Ishikawa (cell line): ENCODE results near the gene NDUFB6.

Experiments used
- CEBPB ChIP-seq: IDR thresholded peaks from 2 replicates; pipeline ENCODE4 v1.6.1; 2012
- CREB1 ChIP-seq: IDR thresholded peaks from 2 replicates; pipeline ENCODE4 v1.6.1; 2012; ENCODE audit warnings: low read depth
- EGR1 ChIP-seq: IDR thresholded peaks from 2 replicates; pipeline ENCODE4 v1.6.1; 2012
- EP300 ChIP-seq: IDR thresholded peaks from 2 replicates; pipeline ENCODE4 v1.6.1; 2012; ENCODE audit warnings: borderline replicate concordance
- FOXM1 ChIP-seq: IDR thresholded peaks from 2 replicates; pipeline ENCODE4 v1.6.1; 2012; ENCODE audit warnings: low read depth, borderline replicate concordance
- MAX ChIP-seq: IDR thresholded peaks from 2 replicates; pipeline ENCODE4 v1.6.1; 2012
- NFIC ChIP-seq: IDR thresholded peaks from 2 replicates; pipeline ENCODE4 v1.6.1; 2012
- RAD21 ChIP-seq: IDR thresholded peaks from 2 replicates; pipeline ENCODE4 v1.6.1; 2012; ENCODE audit warnings: low read depth
- REST ChIP-seq: IDR thresholded peaks from 2 replicates; pipeline ENCODE4 v1.6.1; 2012; ENCODE audit warnings: low read depth, mild to moderate bottlenecking
- TAF1 ChIP-seq: IDR thresholded peaks from 2 replicates; pipeline ENCODE4 v1.6.1; 2012; ENCODE audit warnings: low read depth, mild to moderate bottlenecking
- TCF12 ChIP-seq: IDR thresholded peaks from 2 replicates; pipeline ENCODE4 v1.6.1; 2012; ENCODE audit warnings: low read depth
- TEAD4 ChIP-seq: IDR thresholded peaks from 2 replicates; pipeline ENCODE4 v1.6.1; 2012
- USF1 ChIP-seq: IDR thresholded peaks from 2 replicates; pipeline ENCODE4 v1.6.1; 2012
- YY1 ChIP-seq: IDR thresholded peaks from 2 replicates; pipeline ENCODE4 v1.6.1; 2012; ENCODE audit warnings: low read depth
- ZBTB7A ChIP-seq: IDR thresholded peaks from 2 replicates; pipeline ENCODE4 v1.6.1; 2012; ENCODE audit warnings: low read depth

The NDUFB6 gene

GRCh38 chr9:32574858-32575257, 1.9 kb upstream of the NDUFB6 start:
- TF ChIP-seq CREB1 (no peak), TAF1 (no peak), ZBTB7A (no peak), USF1 (no peak), TCF12 (no peak), REST (no peak), NFIC (no peak), FOXM1 (no peak)

- TF ChIP-seq USF1 (no peak), TAF1 (no peak), NFIC (no peak), CREB1 (no peak), MAX (no peak), CEBPB (no peak), YY1 (no peak), EGR1 (no peak), REST (no peak)
These were observed 862 bp upstream of the NDUFB6 start for GRCh38 chr9:32573821-32574220.

GRCh38 chr9:32571969-32572899, 725 bp downstream of the NDUFB6 start:
- no peak for TF ChIP-seq CREB1
- TF ChIP-seq REST: no peak
- TF ChIP-seq TEAD4: no peak
- peak; percentile 74 for TF ChIP-seq USF1
- no peak for TF ChIP-seq TCF12
- no peak for TF ChIP-seq EP300
- TF ChIP-seq CEBPB: no peak
- TF ChIP-seq NFIC: no peak
- no peak for TF ChIP-seq FOXM1
- TF ChIP-seq EGR1: no peak
- TF ChIP-seq RAD21: peak; percentile 50

- TF ChIP-seq EGR1: no peak
- no peak for TF ChIP-seq ZBTB7A
These were observed 2.7 kb downstream of the NDUFB6 start for GRCh38 chr9:32570262-32570661.

GRCh38 chr9:32566770-32567169, 6.2 kb downstream of the NDUFB6 start:
- TF ChIP-seq REST (no peak), CEBPB (no peak), YY1 (no peak), EP300 (no peak), USF1 (no peak), TEAD4 (no peak), CREB1 (no peak), MAX (no peak), TAF1 (no peak), RAD21 (no peak), FOXM1 (no peak), ZBTB7A (no peak), EGR1 (no peak), NFIC (no peak), TCF12 (no peak)
